GM19239 (cell line): Measurements from ENCODE around the gene C14orf132.

Source experiments
- DNase-seq: peaks from one replicate; pipeline ENCODE4 v3.0.0; 2011; ENCODE audit warnings: low spot score; ENCODE audit not compliant: insufficient read length
- FAIRE-seq: peaks from 2 replicates; lab custom pipeline; 2011; peaks lifted over from hg19 to GRCh38; lab: Jason Lieb, UNC

C14orf132 gene

GRCh38 chr14:96109596-96110355 lies 70.6 kb downstream of the C14orf132 start:
- FAIRE-seq (no peak), DNase-seq (no peak)

GRCh38 chr14:96112032-96112431 lies 72.9 kb downstream of the C14orf132 start:
- DNase-seq (no peak), FAIRE-seq (no peak)

- FAIRE-seq, result no peak
- no peak for DNase-seq
Measured at GRCh38 chr14:96114002-96114401, 74.8 kb downstream of the C14orf132 start.

- no peak for FAIRE-seq
- no peak for DNase-seq
Measured at GRCh38 chr14:96117101-96117897, 78.1 kb downstream of the C14orf132 start.

GRCh38 chr14:96117960-96118359 lies 78.8 kb downstream of the C14orf132 start:
- DNase-seq (no peak), FAIRE-seq (no peak)

- FAIRE-seq (no peak), DNase-seq (no peak)
Measured at GRCh38 chr14:96118391-96118790, 79.2 kb downstream of the C14orf132 start.

- no peak for FAIRE-seq
- DNase-seq, result no peak
Measured at GRCh38 chr14:96119947-96120346, 80.8 kb downstream of the C14orf132 start.

GRCh38 chr14:96120392-96120791 lies 81.2 kb downstream of the C14orf132 start:
- DNase-seq (no peak), FAIRE-seq (no peak)

GRCh38 chr14:96120941-96121340 lies 81.8 kb downstream of the C14orf132 start:
- no peak for FAIRE-seq
- DNase-seq, result no peak

- FAIRE-seq, result no peak
- DNase-seq, result no peak
Measured at GRCh38 chr14:96121660-96122395, 82.7 kb downstream of the C14orf132 start.

- FAIRE-seq (no peak), DNase-seq (no peak)
Measured at GRCh38 chr14:96122496-96122895, 83.3 kb downstream of the C14orf132 start.

- DNase-seq (no peak), FAIRE-seq (no peak)
Measured at GRCh38 chr14:96125536-96125935, 86.4 kb downstream of the C14orf132 start.

- DNase-seq, result no peak
- no peak for FAIRE-seq
Measured at GRCh38 chr14:96126339-96126782, 87.2 kb downstream of the C14orf132 start.

- FAIRE-seq (no peak), DNase-seq (no peak)
Measured at GRCh38 chr14:96126783-96127271, 87.7 kb downstream of the C14orf132 start.

GRCh38 chr14:96129128-96129736 lies 90.1 kb downstream of the C14orf132 start:
- DNase-seq, result no peak
- FAIRE-seq, result no peak

GRCh38 chr14:96130391-96130790 lies 91.2 kb downstream of the C14orf132 start:
- FAIRE-seq (no peak), DNase-seq (no peak)

- no peak for FAIRE-seq
- DNase-seq, result no peak
Measured at GRCh38 chr14:96130854-96131253, 91.7 kb downstream of the C14orf132 start.

- FAIRE-seq, result no peak
- no peak for DNase-seq
Measured at GRCh38 chr14:96131836-96132235, 92.7 kb downstream of the C14orf132 start.

- DNase-seq, result no peak
- no peak for FAIRE-seq
Measured at GRCh38 chr14:96134508-96134907, 95.3 kb downstream of the C14orf132 start.

- no peak for FAIRE-seq
Measured at GRCh38 chr14:96135285-96135684, 96.1 kb downstream of the C14orf132 start.

More at GRCh38 chr14:96135285-96135684, 96.1 kb downstream of the C14orf132 start:
- no peak for DNase-seq
